ENCODE results near the gene IL32.

IL32 gene

GRCh38 chr16:3036726-3037315 is 28.6 kb upstream of the IL32 start, which contains the start of gene BICDL2:
TSS of gene BICDL2 (minus strand) at chr16:3036944. CDS start at chr16:3035496, 1,448 bp downstream.
- TF ChIP-seq, protein P1, sequence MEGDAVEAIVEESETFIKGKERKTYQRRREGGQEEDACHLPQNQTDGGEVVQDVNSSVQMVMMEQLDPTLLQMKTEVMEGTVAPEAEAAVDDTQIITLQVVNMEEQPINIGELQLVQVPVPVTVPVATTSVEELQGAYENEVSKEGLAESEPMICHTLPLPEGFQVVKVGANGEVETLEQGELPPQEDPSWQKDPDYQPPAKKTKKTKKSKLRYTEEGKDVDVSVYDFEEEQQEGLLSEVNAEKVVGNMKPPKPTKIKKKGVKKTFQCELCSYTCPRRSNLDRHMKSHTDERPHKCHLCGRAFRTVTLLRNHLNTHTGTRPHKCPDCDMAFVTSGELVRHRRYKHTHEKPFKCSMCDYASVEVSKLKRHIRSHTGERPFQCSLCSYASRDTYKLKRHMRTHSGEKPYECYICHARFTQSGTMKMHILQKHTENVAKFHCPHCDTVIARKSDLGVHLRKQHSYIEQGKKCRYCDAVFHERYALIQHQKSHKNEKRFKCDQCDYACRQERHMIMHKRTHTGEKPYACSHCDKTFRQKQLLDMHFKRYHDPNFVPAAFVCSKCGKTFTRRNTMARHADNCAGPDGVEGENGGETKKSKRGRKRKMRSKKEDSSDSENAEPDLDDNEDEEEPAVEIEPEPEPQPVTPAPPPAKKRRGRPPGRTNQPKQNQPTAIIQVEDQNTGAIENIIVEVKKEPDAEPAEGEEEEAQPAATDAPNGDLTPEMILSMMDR (IDR thresholded peaks at IDR 0.05; ENCODE audit: low read depth, low read length, missing control alignments) = no peak
- H3K4me3 ChIP-seq (replicated peaks; ENCODE audit: low read depth, low read length) = no peak within 1 kb of the TSS
- no peak for DNase-seq (ENCODE audit: extremely low read depth, low read depth)

- DNase-seq (ENCODE audit: extremely low read depth, low read depth) = no peak
- no peak overlapping the region for H3K4me3 ChIP-seq (replicated peaks; ENCODE audit: low read depth, low read length)
- TF ChIP-seq, protein P1 (IDR thresholded peaks at IDR 0.05; ENCODE audit: low read depth, low read length, missing control alignments) = no peak
Observed at GRCh38 chr16:3038256-3038655, 27.2 kb upstream of the IL32 start.

GRCh38 chr16:3038896-3039295 is 26.5 kb upstream of the IL32 start:
- TF ChIP-seq, protein P1 (IDR thresholded peaks at IDR 0.05; ENCODE audit: low read depth, low read length, missing control alignments) = no peak
- no peak for DNase-seq (ENCODE audit: extremely low read depth, low read depth)
- H3K4me3 ChIP-seq (replicated peaks; ENCODE audit: low read depth, low read length) = no peak overlapping the region

GRCh38 chr16:3042376-3042775 is 23.1 kb upstream of the IL32 start:
- no peak for DNase-seq (ENCODE audit: extremely low read depth, low read depth)
- no peak overlapping the region for H3K4me3 ChIP-seq (replicated peaks; ENCODE audit: low read depth, low read length)
- TF ChIP-seq, protein P1 (IDR thresholded peaks at IDR 0.05; ENCODE audit: low read depth, low read length, missing control alignments) = no peak

DNA sequence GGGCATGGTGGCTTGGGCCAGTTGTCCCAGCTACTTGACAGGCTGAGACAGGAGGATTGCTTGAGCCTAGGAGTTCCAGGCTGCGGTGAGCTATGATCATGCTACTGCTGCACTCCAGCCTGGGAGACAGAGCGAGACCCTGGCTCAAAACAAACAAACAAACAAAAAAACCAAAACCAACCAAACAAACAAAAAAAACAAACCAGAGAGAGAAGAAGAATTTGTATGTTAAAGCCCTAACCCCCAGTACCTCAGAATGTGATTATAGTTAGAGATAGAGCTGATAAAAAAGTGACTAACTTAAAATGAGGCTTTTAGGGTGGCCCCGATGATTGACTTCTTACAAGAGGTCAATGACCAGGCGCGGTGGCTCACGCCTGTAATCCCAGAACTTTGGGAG is 20.7 kb upstream of the IL32 start:
- TF ChIP-seq, protein P1 (IDR thresholded peaks at IDR 0.05; ENCODE audit: low read depth, low read length, missing control alignments) = no peak
- DNase-seq (ENCODE audit: extremely low read depth, low read depth) = no peak
- H3K4me3 ChIP-seq (replicated peaks; ENCODE audit: low read depth, low read length) = no peak overlapping the region

DNA sequence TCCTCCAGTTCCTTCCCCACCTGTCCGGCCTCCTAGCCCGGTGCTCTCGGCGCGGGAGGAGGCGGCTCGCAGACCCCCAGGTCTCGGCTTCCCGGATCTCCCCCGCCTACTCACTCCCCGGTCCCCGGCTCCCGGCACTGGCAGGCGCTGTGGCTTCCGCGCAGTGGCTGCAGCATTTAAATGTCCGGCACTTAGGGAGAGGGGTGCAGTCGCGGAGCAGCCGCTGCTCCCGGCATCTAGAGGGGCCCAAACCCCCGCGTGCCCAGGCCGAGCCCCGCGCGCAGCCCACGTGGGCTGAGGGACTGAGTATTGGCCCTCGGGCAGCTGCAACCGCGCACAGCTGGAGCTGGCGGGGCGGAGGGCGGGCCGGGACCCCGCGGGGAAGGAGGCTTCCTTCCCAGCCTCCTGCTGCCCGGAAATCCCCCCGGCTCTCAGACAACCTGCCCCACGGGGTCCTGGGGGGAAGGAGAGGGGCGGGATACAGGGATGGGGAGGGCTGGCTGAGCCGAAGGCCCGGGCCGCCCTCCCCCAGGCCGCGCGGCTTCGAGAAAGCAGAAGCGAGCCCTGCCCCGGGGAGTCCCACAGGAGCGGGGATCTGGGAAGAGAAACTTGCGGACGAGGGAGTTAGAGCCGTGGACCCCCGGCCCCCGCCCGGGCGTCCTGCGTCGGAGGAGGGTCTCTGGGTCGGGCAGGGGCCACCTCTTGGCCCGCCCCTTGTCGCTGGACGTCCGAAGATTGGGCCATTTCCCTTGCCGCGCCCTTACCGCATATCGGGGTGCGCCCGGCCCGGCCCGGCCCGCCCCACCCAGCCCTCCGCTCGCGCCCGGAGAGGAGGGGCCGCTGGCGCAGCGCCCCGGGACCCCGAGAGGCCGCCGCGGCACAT is 19.4 kb upstream of the IL32 start, which contains the start of gene MMP25:
MMP25 (plus strand) TSS at position 804 of the 883 bp plus-strand sequence. CDS start 357 bp downstream, outside the sequence.
- TF ChIP-seq, protein P1 (IDR thresholded peaks at IDR 0.05; ENCODE audit: low read depth, low read length, missing control alignments) = no peak
- DNase-seq (ENCODE audit: extremely low read depth, low read depth) = no peak

More for the DNA sequence above, 19.4 kb upstream of the IL32 start, which contains the start of gene MMP25:
- H3K4me3 ChIP-seq (replicated peaks; ENCODE audit: low read depth, low read length) = peak within 1 kb of the TSS; percentile 43

All from HFF-Myc (cell line).